Endothelial cell of umbilical vein (primary cell): ENCODE results near the gene GRIK3. TPM values are rescaled to one million over a fixed set of nuclear protein-coding genes. Genes with fewer than 3 reads are reported as not detected.

ENCODE experiments used
- BruUV-seq: library from RNA; stranded (reverse); fragments of 400-500 nt; replicated peaks from 2 replicates; lab custom pipeline; 2021; lab: Mats Ljungman, UMichigan
- CTCF ChIA-PET: fragments of 300-600, 350-600 bp; sonication (Branson Sonifier 250); formaldehyde crosslinking; loops from one replicate; lab custom pipeline; 2021; ENCODE audit warnings: antibody characterized with exemption, inconsistent platforms; lab: Charles Lee
- POLR2A ChIA-PET: fragments of 300-600, 350-600 bp; sonication (Branson Sonifier 250); formaldehyde crosslinking; loops from one replicate; lab custom pipeline; 2021; ENCODE audit warnings: antibody characterized with exemption, inconsistent platforms; lab: Charles Lee
- DNase-seq: peaks from one replicate; pipeline ENCODE4 v3.0.0-alpha.2; 2011; ENCODE audit warnings: low read depth, low spot score
- FAIRE-seq: peaks from 2 replicates; lab custom pipeline; 2011; peaks lifted over from hg19 to GRCh38; lab: Jason Lieb, UNC
- H2AFZ ChIP-seq: 2 replicates; pipeline ENCODE4 v1.6.0; 2012; ENCODE audit warnings: low read depth, low read length, control low read depth, inconsistent platforms
- H3K27ac ChIP-seq: 2 replicates; pipeline ENCODE4 v1.5.1; 2011; ENCODE audit warnings: low read depth, mild to moderate bottlenecking, control low read depth, low read length, moderate library complexity; ENCODE audit not compliant: insufficient read depth
- H3K27me3 ChIP-seq, 2 experiments: 2 replicates each; pipeline versions ENCODE4 v1.6.0 to v1.6.1; 2011; ENCODE audit warnings: low read length in 2 of 2, mixed read lengths in 1 of 2; ENCODE audit not compliant: control insufficient read depth in 2 of 2, insufficient read depth in 2 of 2
- H3K36me3 ChIP-seq, 2 experiments: 2 replicates in 1 of 2; 3 replicates in 1 of 2; pipeline ENCODE4 v1.5.1; 2011; ENCODE audit warnings: low read length in 2 of 2, mild to moderate bottlenecking in 1 of 2, moderate library complexity in 1 of 2; ENCODE audit not compliant: control insufficient read depth in 2 of 2, insufficient read depth in 2 of 2; ENCODE audit errors: extremely low read depth in 1 of 2
- H3K4me1 ChIP-seq: 3 replicates; pipeline ENCODE4 v1.5.1; 2011; ENCODE audit warnings: mild to moderate bottlenecking, low read length; ENCODE audit not compliant: control insufficient read depth, insufficient read depth; ENCODE audit errors: extremely low read depth
- H3K4me2 ChIP-seq: 2 replicates; pipeline ENCODE4 v1.6.1; 2011; ENCODE audit warnings: low read length, control low read depth, mixed read lengths; ENCODE audit not compliant: insufficient read depth
- H3K4me3 ChIP-seq, 3 experiments: fragments of 200-600 bp in 1 of 3; sonication (generic), shearing (Covaris generic) in 1 of 3; replicated peaks in 1 of 3; 2 replicates each; pipeline ENCODE4 v1.5.1; 2011 to 2016; ENCODE audit warnings: control low read depth in 3 of 3, low read length in 3 of 3, mild to moderate bottlenecking in 2 of 3, inconsistent platforms in 1 of 3, low read depth in 1 of 3, moderate library complexity in 1 of 3; ENCODE audit not compliant: insufficient read depth in 1 of 3
- H3K79me2 ChIP-seq: 2 replicates; pipeline ENCODE4 v1.6.0; 2012; ENCODE audit warnings: low read length, inconsistent platforms; ENCODE audit not compliant: control insufficient read depth, insufficient read depth
- H3K9ac ChIP-seq: replicated peaks from 2 replicates; pipeline ENCODE3; 2011; ENCODE audit warnings: low read length, control low read depth; ENCODE audit not compliant: insufficient read depth; ENCODE audit errors: extremely low read depth
- H3K9me1 ChIP-seq: replicated peaks from 3 replicates; pipeline ENCODE4 v1.6.0; 2011; ENCODE audit warnings: mild to moderate bottlenecking, low read length; ENCODE audit not compliant: control insufficient read depth, insufficient read depth; ENCODE audit errors: extremely low read depth
- H3K9me3 ChIP-seq: replicated peaks from 2 replicates; pipeline ENCODE4 v1.5.1; 2012; ENCODE audit warnings: low read length, inconsistent platforms; ENCODE audit not compliant: control insufficient read depth, insufficient read depth
- H4K20me1 ChIP-seq: replicated peaks from 2 replicates; pipeline ENCODE3; 2011; ENCODE audit warnings: mild to moderate bottlenecking, low read length; ENCODE audit not compliant: control insufficient read depth, insufficient read depth; ENCODE audit errors: extremely low read depth
- EZH2 ChIP-seq: IDR thresholded peaks from 2 replicates; pipeline ENCODE4 v1.6.1; 2012; ENCODE audit warnings: borderline replicate concordance, low read depth, mild to moderate bottlenecking, moderate library complexity, low read length, inconsistent platforms; ENCODE audit not compliant: severe bottlenecking
- FOS ChIP-seq: IDR thresholded peaks from 2 replicates; pipeline ENCODE4 v1.6.1; 2011; ENCODE audit warnings: mild to moderate bottlenecking, low read length, moderate library complexity, borderline replicate concordance; ENCODE audit not compliant: insufficient read depth
- GATA2 ChIP-seq: IDR thresholded peaks from 2 replicates; pipeline ENCODE4 v1.7.0; 2011; ENCODE audit warnings: low read depth, mild to moderate bottlenecking, moderate library complexity, mixed read lengths, low read length; ENCODE audit not compliant: insufficient read length, insufficient read depth
- JUN ChIP-seq: IDR thresholded peaks from 2 replicates; pipeline ENCODE4 v1.6.1; 2011; ENCODE audit warnings: borderline replicate concordance, low read depth; ENCODE audit not compliant: insufficient read length, insufficient read depth
- MAX ChIP-seq: IDR thresholded peaks from 2 replicates; pipeline ENCODE4 v1.6.1; 2011; ENCODE audit not compliant: insufficient read depth, insufficient read length
- MYC ChIP-seq: IDR thresholded peaks from one replicate; pipeline ENCODE4 v1.6.1; 2011; ENCODE audit warnings: mild to moderate bottlenecking, low read depth, low read length
- POLR2A ChIP-seq: IDR thresholded peaks from 2 replicates; pipeline ENCODE4 v1.6.1; 2012; ENCODE audit warnings: low read depth, mild to moderate bottlenecking, control low read depth, low read length
- POLR2AphosphoS5 ChIP-seq: IDR thresholded peaks from 2 replicates; pipeline ENCODE4 v1.6.1; 2012; ENCODE audit warnings: low read depth, mild to moderate bottlenecking, control low read depth, low read length, moderate library complexity; ENCODE audit not compliant: insufficient read depth
- dilution Hi-C: fragments of 300-500 bp; cut with MboI; formaldehyde crosslinking; loops from one replicate; pipeline ENCODE4 v1.15.0; 2019; ENCODE audit warnings: low sequenced_read_pairs; ENCODE audit not compliant: extremely low pct_ligation_motif_present
- intact Hi-C: fragments of 100-400 bp; cut with micrococcal nuclease; formaldehyde crosslinking; loops from one replicate; pipeline ENCODE4 v1.10.0; 2022
- polyA plus RNA-seq, 4 experiments: library from polyadenylated mRNA; depleted of rRNA in 3 of 4; stranded (reverse) in 3 of 4; unstranded in 1 of 4; fragments of >200 nt; gene quantifications; 2 replicates each; pipeline versions ENCODE4 v1.2.1 to v1.2.3, GENCODE V29; 2011 to 2012; ENCODE audit warnings: missing spikeins in 1 of 4
- total RNA-seq: library from RNA; stranded (reverse); gene quantifications from 2 replicates; pipeline ENCODE4 v1.2.3, GENCODE V29; 2021
- TF ChIP-seq, protein P1 (sequence below), 2 donors: IDR thresholded peaks; 1 replicate in 1 of 2; 2 replicates in 1 of 2; pipeline ENCODE4 v1.5.1; 2011; ENCODE audit warnings: low read length in 2 of 2, mild to moderate bottlenecking in 2 of 2, moderate library complexity in 2 of 2, control low read depth in 1 of 2, inconsistent platforms in 1 of 2, low read depth in 1 of 2; ENCODE audit not compliant: insufficient read depth in 1 of 2; ENCODE audit errors: extremely low read depth in 1 of 2

Gene GRIK3
- total and polyA plus RNA-seq, 2 donors (not counting 3 experiments of a cell fraction or from before 2014, with no cell fraction given): not detected

- TF ChIP-seq POLR2A (no peak), POLR2AphosphoS5 (no peak), JUN (no peak), EZH2 (no peak), MYC (no peak)
- no peak overlapping the region for H3K4me2 ChIP-seq
- no TSS peak for BruUV-seq
- dilution Hi-C loops (no loop called here), intact Hi-C loops (no loop called here)
- POLR2A ChIA-PET: no interaction called here
- H2AFZ ChIP-seq: no peak overlapping the region
- DNase-seq (no peak), FAIRE-seq (no peak)
- no peaks in the 10 kb centered on the region for H3K9me1 ChIP-seq
- no peaks in the 10 kb centered on the region for H3K4me1 ChIP-seq
- no peaks in the 10 kb centered on the region for H3K36me3 ChIP-seq
- H3K9me3 ChIP-seq: no peaks in the 10 kb centered on the region
- no peak overlapping the region for H3K27ac ChIP-seq
- no peak overlapping the region for H3K9ac ChIP-seq
- H3K79me2 ChIP-seq: no peaks in the 10 kb centered on the region
- H3K4me3 ChIP-seq: no peak overlapping the region
- CTCF ChIA-PET: no interaction called here
- H3K27me3 ChIP-seq: no peaks in the 10 kb centered on the region
- H4K20me1 ChIP-seq: no peaks in the 10 kb centered on the region
Measured at GRCh38 chr1:36836916-36837315, 197.4 kb downstream of the GRIK3 start.

DNA sequence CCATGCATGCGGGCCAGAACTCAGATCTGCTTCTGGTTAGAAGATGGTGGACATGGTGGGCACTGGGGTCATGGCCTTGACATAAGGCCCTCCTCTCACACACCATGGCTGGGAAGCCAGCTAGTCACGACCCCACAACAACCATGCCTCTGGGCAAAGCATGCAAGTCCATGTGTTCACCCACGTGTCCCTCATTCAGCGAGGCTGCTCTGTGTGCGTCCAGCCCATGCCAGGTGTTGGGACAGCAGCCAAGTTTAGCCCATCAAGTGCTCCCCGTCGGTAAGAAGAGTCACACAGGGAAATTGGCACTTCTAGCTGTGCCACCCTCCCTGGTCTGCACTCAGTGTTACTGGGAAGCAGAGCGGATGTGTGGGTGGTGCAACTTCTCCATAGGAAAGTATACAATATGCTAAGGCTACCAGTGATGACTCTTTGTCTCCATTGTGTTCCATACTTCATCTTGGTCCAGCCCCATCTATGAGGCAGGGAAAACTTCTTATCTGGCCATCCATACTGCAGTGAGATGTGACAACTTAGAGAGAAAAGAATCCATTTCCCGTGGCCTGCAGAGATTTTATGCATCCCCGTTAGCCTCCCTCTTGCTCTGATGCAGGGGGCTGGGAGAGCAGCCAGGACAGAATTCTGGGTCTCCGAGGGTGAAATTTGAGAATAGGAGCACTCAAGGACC is 198.0 kb downstream of the GRIK3 start:
- H2AFZ ChIP-seq: no peak overlapping the region
- H3K9ac ChIP-seq: no peak overlapping the region
- no TSS peak for BruUV-seq
- H3K9me1 ChIP-seq: no peaks in the 10 kb centered on the region
- no peaks in the 10 kb centered on the region for H4K20me1 ChIP-seq
- H3K36me3 ChIP-seq: no peaks in the 10 kb centered on the region
- POLR2A ChIA-PET: no interaction called here
- no peaks in the 10 kb centered on the region for H3K9me3 ChIP-seq
- intact Hi-C loops: no loop called here
- no peak for TF ChIP-seq JUN
- TF ChIP-seq MYC: no peak
- no peak for TF ChIP-seq EZH2
- TF ChIP-seq, protein P1, sequence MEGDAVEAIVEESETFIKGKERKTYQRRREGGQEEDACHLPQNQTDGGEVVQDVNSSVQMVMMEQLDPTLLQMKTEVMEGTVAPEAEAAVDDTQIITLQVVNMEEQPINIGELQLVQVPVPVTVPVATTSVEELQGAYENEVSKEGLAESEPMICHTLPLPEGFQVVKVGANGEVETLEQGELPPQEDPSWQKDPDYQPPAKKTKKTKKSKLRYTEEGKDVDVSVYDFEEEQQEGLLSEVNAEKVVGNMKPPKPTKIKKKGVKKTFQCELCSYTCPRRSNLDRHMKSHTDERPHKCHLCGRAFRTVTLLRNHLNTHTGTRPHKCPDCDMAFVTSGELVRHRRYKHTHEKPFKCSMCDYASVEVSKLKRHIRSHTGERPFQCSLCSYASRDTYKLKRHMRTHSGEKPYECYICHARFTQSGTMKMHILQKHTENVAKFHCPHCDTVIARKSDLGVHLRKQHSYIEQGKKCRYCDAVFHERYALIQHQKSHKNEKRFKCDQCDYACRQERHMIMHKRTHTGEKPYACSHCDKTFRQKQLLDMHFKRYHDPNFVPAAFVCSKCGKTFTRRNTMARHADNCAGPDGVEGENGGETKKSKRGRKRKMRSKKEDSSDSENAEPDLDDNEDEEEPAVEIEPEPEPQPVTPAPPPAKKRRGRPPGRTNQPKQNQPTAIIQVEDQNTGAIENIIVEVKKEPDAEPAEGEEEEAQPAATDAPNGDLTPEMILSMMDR (IDR thresholded peaks at IDR 0.05; ENCODE audit: extremely low read depth in 1 of 2, insufficient read depth in 1 of 2, low read depth in 1 of 2, low read length in 2 of 2): no peak
- TF ChIP-seq FOS: no peak
- no peak for TF ChIP-seq MAX
- no peak for TF ChIP-seq POLR2AphosphoS5
- no peak for TF ChIP-seq GATA2
- TF ChIP-seq POLR2A: no peak
- no peaks in the 10 kb centered on the region for H3K79me2 ChIP-seq
- no peak for FAIRE-seq
- no peak overlapping the region for H3K27ac ChIP-seq
- DNase-seq: no peak
- no peaks in the 10 kb centered on the region for H3K4me1 ChIP-seq
- H3K4me2 ChIP-seq: no peak overlapping the region
- CTCF ChIA-PET: no interaction called here
- H3K27me3 ChIP-seq: no peaks in the 10 kb centered on the region
- H3K4me3 ChIP-seq: no peak overlapping the region
- dilution Hi-C loops: no loop called here
